ENCODE results near the gene TMEM187.

Gene TMEM187

DNA sequence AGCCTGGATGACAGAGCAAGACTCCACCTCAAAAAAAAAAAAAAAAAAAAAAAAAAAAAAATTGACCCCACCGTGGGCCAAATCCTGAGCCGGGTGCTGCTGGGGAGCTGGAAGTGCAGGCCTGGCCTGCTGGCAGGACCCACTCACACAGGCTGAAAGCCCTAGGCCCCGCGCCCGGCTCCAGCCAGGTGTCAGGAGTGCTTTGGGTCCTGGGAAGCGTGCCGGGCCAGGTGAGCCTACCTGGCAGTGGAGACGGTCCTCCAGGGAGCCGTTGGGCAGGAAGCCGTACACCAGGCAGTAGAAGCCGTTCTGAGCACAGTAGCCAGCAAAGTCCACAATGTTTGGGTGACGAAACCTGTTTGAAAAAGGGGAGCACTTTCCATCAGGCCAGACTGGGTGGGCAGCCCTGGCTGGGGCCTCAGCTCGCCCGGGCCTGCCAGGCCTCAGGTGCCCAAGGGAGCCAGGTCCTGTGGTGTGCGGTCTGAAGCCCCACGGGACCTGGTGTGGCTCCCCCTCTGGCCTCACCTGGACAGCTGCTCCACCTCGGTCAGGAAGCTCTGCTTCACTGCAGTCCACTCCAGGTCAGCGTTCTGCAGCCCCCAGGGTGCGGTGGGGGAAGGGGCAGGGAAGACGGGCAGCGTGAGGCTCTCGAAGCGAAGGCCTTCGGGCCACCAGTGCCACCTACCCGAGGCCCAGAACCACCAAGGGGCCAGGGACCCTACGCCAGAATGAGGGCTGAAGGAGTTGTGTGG is 45.4 kb downstream of the TMEM187 start:
- POLR2A ChIA-PET, result no interaction called here
- TF ChIP-seq CTCF (IDR thresholded peaks at IDR 0.05; ENCODE audit: control extremely low read depth, extremely low read depth, low read depth, missing control alignments), result no peak
- CTCF ChIA-PET, result interaction anchor here (1.0 kb wide), 1 partner anchor 358 kb away, joined by 3 read pairs; no protein-coding TSS in a partner anchor
- DNase-seq (ENCODE audit: extremely low spot score), result no peak

DNA sequence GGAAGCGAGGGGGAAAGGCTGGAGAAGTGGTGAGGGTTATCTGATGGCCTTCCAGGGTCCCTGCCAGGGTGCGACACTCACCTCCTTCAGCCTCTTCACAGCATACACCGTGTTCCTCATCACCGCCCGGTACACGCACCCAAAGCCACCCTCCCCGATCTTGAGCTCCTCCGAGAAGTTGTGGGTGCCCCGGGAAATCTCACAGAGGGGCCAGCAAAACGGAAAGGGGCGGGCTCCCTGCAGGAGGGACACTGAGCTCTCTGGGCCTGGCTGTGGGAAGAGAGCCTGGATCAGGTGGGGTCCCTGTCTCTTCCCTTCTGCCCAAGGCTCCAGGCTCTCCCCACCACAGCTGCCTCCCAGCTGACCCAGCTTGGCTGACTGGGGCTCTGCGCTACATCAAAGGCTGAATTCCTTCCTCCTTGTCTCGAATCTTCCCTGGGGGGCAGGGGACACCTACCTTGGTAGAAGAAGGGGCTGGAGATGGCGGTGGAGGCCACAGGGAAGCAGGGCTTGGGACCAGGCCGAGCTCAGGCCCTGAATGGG is 46.0 kb downstream of the TMEM187 start:
- ChIA-PET CTCF (interaction anchor here (1.0 kb wide), 1 partner anchor 357 kb away, joined by 3 read pairs; no protein-coding TSS in a partner anchor), POLR2A (no interaction called here)
- DNase-seq (ENCODE audit: extremely low spot score), result no peak
- TF ChIP-seq CTCF (IDR thresholded peaks at IDR 0.05; ENCODE audit: control extremely low read depth, extremely low read depth, low read depth, missing control alignments), result no peak

- DNase-seq (ENCODE audit: extremely low spot score), result no peak
- TF ChIP-seq CTCF (IDR thresholded peaks at IDR 0.05; ENCODE audit: control extremely low read depth, extremely low read depth, low read depth, missing control alignments), result no peak
- CTCF ChIA-PET, result interaction anchor here (1.0 kb wide), 1 partner anchor 357 kb away, joined by 3 read pairs; no protein-coding TSS in a partner anchor
- POLR2A ChIA-PET, result no interaction called here
Measured at GRCh38 chrX:154019061-154019621, 46.6 kb downstream of the TMEM187 start.

GRCh38 chrX:154019633-154020528 is 47.3 kb downstream of the TMEM187 start, which contains the start of gene IRAK1:
IRAK1 (minus strand) TSS chrX:154019902; CDS start chrX:154019812, 90 bp downstream.
- TF ChIP-seq CTCF (IDR thresholded peaks at IDR 0.05; ENCODE audit: control extremely low read depth, extremely low read depth, low read depth, missing control alignments), result peak; percentile 17
- CTCF ChIA-PET, result interaction anchor here (0.9 to 1.4 kb wide), 6 partner anchors 8 to 95 kb away, joined by 3 to 6 read pairs (median 3); no protein-coding TSS in a partner anchor
- DNase-seq (ENCODE audit: extremely low spot score), result peak; percentile 80
- POLR2A ChIA-PET, result interaction anchor here (0.6 kb wide), 1 partner anchor 64 kb away, joined by 5 read pairs; no protein-coding TSS in a partner anchor

DNA sequence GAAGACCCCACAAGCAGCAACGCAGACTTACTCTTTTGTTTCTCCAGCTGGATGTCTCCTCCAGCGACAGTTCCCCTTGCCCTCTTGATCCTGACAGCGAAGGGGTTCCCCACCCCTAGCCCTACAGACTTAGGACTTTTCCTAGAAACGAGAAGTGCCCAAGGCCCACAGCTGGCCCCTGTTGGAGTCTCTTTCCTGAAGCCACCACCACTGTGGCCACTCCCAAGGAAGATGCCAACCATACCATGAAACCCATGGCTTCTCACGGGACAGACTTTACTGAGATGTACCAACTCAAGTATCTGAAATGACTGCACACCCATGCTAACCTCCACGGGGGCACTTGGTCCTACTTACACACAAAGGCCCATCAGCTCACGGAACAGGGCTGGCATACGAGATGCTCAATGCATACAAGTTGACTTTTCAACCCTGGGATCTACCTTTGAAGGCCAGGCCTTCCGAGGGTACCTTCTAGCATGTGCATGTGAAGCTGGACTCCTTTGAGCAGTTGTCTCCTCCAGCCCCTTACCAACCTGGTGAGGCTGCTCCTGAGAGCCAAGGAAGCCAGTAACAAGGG is 48.1 kb downstream of the TMEM187 start:
- DNase-seq (ENCODE audit: extremely low spot score), result no peak
- no peak for TF ChIP-seq CTCF (IDR thresholded peaks at IDR 0.05; ENCODE audit: control extremely low read depth, extremely low read depth, low read depth, missing control alignments)
- ChIA-PET POLR2A (interaction anchor here (0.6 kb wide), 1 partner anchor 64 kb away, joined by 5 read pairs; no protein-coding TSS in a partner anchor), CTCF (interaction anchor here (0.7 to 1.4 kb wide), 7 partner anchors 7 to 96 kb away, joined by 3 to 6 read pairs (median 3); no protein-coding TSS in a partner anchor)
